IPS-18a (cell line): ENCODE measurements around the gene HAO2.
"Not testable (repeated sequence)": the region's sequence is repeated elsewhere in the genome, so short reads cannot be mapped to it uniquely, and the experiment has no call there.

ENCODE experiments used
- H3K27ac ChIP-seq: one replicate; pipeline ENCODE4 v1.5.1; 2013; ENCODE audit warnings: low read length
- H3K27me3 ChIP-seq: one replicate; pipeline ENCODE4 v1.6.1; 2013; ENCODE audit warnings: mild to moderate bottlenecking, low read length; ENCODE audit not compliant: control insufficient read depth, insufficient read depth
- H3K36me3 ChIP-seq: one replicate; pipeline ENCODE4 v1.6.1; 2013; ENCODE audit warnings: low read depth, low read length; ENCODE audit not compliant: control insufficient read depth
- H3K4me1 ChIP-seq: one replicate; pipeline ENCODE4 v1.6.1; 2013; ENCODE audit warnings: low read depth, low read length; ENCODE audit not compliant: control insufficient read depth
- H3K4me3 ChIP-seq: one replicate; pipeline ENCODE4 v1.5.1; 2013; ENCODE audit warnings: low read length
- H3K9ac ChIP-seq: one replicate; pipeline ENCODE4 v1.6.1; 2013; ENCODE audit warnings: mild to moderate bottlenecking, low read length, moderate library complexity
- H3K9me3 ChIP-seq: one replicate; pipeline ENCODE4 v1.6.1; 2013; ENCODE audit warnings: low read depth, low read length; ENCODE audit not compliant: control insufficient read depth

Gene HAO2

DNA sequence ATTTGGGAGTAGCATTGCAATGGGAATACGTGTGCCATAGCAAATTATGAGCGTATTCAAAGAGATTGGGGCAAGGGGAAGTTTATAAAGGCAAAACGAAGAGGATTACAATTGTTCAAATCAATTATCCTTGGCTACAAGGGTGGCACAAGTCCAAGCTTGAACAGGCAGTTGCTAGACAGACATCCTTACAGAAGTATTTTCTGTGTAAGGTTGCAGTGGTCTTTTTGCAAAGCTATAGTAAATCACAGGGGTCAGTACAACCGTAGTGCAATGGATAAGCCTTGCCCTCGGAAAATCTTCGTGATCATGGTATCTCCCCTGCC is 37.4 kb upstream of the HAO2 start:
- Histone ChIP-seq H3K9me3 (no peaks in the 10 kb centered on the region), H3K9ac (no peak overlapping the region), H3K4me3 (no peak overlapping the region), H3K27ac (no peak overlapping the region), H3K27me3 (no peaks in the 10 kb centered on the region), H3K4me1 (peaks cover 40% of the 10 kb centered on the region), H3K36me3 (no peaks in the 10 kb centered on the region)

DNA sequence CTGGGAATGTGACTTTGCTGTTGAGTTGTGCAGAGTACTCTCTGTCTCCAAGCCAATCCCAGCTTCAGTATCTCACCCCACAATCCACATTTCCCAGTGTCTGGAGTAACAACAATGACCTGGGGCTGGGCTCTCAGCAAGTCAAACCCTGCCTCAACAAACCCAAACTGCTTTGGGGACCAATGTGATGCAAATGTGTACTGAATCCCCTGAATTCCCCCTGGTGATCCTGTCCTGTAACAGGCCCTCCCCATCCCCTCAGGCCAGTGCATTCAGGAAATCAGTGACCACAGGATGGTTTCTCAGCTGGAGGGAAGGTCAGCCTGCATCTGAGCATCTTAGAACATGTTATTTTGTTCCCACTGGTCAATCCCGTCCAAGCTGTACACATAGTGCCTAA is 36.7 kb upstream of the HAO2 start:
- H3K9ac ChIP-seq: no peak overlapping the region
- H3K27ac ChIP-seq: peak overlapping the region; percentile 21
- H3K4me3 ChIP-seq: no peak overlapping the region

GRCh38 chr1:119332622-119333021 is 36.0 kb upstream of the HAO2 start:
- Histone ChIP-seq H3K4me3 (no peak overlapping the region), H3K27me3 (no peaks in the 10 kb centered on the region), H3K9ac (no peak overlapping the region), H3K9me3 (no peaks in the 10 kb centered on the region), H3K4me1 (peaks cover 31% of the 10 kb centered on the region), H3K36me3 (no peaks in the 10 kb centered on the region), H3K27ac (no peak overlapping the region)

More for the DNA sequence above, 36.7 kb upstream of the HAO2 start:
- H3K27me3 ChIP-seq: no peaks in the 10 kb centered on the region
- H3K9me3 ChIP-seq: no peaks in the 10 kb centered on the region
- no peaks in the 10 kb centered on the region for H3K36me3 ChIP-seq
- peaks cover 32% of the 10 kb centered on the region for H3K4me1 ChIP-seq

DNA sequence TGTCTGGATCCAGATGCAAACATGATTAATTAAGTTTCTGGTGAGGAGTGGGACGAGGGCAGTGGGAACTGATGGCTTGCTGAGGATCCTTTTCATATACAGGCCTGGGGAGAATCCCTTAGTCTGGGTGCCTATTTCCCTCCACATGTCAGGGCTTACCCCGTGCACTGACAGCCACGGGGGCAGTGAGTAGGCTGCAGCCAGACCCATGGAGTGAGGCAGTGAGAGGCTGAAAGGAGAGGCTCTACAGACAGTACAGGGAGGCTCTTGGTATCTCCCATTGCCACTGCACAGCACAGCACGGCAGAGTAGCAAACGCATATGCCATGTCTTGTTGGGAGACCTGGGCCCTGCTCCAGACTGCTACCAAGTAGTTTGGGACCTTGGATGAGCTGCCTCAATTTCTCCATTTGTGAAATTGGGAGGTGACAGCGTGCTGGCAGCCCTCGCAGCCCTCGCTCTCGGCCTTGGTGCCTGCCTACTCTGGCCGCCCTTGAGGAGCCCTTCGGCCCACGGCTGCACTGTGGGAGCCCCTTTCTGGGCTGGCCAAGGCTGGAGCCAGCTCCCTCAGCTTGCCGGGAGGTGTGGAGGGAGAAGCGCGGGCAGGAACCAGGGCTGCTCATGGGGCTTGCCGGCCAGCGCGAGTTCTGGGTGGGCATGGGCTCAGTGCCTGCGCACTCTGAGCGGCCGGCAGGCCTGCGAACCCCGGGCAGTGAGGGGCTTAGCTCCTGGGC is 35.3 kb upstream of the HAO2 start:
- H3K27ac ChIP-seq: no peak overlapping the region
- no peaks in the 10 kb centered on the region for H3K27me3 ChIP-seq
- H3K4me1 ChIP-seq: peaks cover 28% of the 10 kb centered on the region
- no peaks in the 10 kb centered on the region for H3K36me3 ChIP-seq
- no peak overlapping the region for H3K9ac ChIP-seq
- H3K9me3 ChIP-seq: no peaks in the 10 kb centered on the region
- no peak overlapping the region for H3K4me3 ChIP-seq

- H3K9ac ChIP-seq, H3K27me3 ChIP-seq, H3K27ac ChIP-seq, H3K4me3 ChIP-seq, H3K36me3 ChIP-seq, H3K9me3 ChIP-seq: not testable (repeated sequence)
- peaks cover 28% of the 10 kb centered on the region for H3K4me1 ChIP-seq
These were observed 34.7 kb upstream of the HAO2 start for GRCh38 chr1:119333897-119334250.

DNA sequence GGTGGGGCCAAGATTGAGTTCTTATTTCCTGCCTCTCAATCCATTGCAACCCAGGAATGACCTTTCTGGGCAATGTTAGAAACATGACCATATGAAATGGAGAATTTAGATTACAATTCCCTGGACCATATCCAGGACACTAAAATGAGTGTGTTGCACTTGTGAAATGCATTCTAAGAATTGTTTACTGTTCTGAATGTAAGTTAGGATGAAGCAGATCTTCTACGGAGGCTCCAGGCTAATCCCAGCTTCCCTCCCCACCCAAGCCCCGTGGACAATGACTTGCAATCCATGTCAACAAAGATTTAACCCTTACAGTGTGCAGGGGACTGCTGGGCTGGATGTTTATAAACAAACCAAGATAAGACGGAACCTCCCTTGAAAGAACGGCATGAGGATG is 31.7 kb upstream of the HAO2 start:
- H3K27ac ChIP-seq: no peak overlapping the region
- H3K9me3 ChIP-seq: no peaks in the 10 kb centered on the region
- H3K4me1 ChIP-seq: peaks cover 34% of the 10 kb centered on the region
- H3K27me3 ChIP-seq: no peaks in the 10 kb centered on the region
- H3K36me3 ChIP-seq: no peaks in the 10 kb centered on the region
- H3K9ac ChIP-seq: no peak overlapping the region
- H3K4me3 ChIP-seq: no peak overlapping the region

DNA sequence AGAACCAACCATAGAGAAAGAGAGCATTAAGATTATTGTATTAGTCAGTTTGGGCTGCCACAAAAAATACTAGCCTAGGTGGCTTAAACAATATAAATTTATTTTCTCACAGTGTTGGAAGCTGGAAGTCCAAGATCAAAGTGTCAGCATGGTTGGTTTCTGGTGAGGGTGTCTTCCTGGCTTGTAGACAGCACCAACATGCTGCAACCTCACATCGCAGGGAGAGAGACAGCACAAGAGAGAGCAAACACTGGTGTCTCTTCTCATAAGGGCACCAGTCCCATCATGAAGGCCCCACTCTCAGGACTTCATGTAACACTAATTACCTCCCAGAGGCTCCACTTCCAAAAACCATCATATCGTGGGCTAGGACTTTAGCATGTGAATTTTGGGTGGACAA is 30.6 kb upstream of the HAO2 start:
- no peaks in the 10 kb centered on the region for H3K9me3 ChIP-seq
- H3K4me3 ChIP-seq: no peak overlapping the region
- peaks cover 34% of the 10 kb centered on the region for H3K4me1 ChIP-seq
- H3K27ac ChIP-seq: no peak overlapping the region
- no peaks in the 10 kb centered on the region for H3K27me3 ChIP-seq
- H3K9ac ChIP-seq: no peak overlapping the region
- H3K36me3 ChIP-seq: no peaks in the 10 kb centered on the region

DNA sequence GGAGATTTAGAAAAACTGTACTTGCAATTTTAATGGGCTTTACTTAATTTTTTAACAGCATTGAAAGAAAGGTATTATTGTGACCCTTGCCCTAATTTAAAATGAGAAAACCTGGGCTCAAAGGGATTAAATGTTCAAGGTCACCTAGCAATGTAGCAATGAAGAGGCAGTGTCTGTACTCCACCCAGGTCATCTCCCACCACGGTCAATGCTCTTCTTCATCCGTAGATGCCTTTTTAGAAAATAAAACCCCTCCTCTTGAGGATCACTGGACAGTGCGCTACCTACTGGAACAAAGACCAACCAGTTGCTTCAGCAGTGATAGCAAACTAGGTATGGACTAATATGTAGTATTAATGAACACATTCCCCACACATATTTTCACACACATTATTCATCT is 29.8 kb upstream of the HAO2 start:
- H3K4me1 ChIP-seq: peaks cover 35% of the 10 kb centered on the region

GRCh38 chr1:119340861-119341261 is 27.7 kb upstream of the HAO2 start:
- Histone ChIP-seq H3K9me3 (peaks cover 14% of the 10 kb centered on the region), H3K27ac (peak overlapping the region; percentile 60), H3K4me3 (no peak overlapping the region), H3K27me3 (no peaks in the 10 kb centered on the region), H3K4me1 (peaks cover 35% of the 10 kb centered on the region), H3K36me3 (no peaks in the 10 kb centered on the region), H3K9ac (no peak overlapping the region)

More for the DNA sequence above, 29.8 kb upstream of the HAO2 start:
- Histone ChIP-seq H3K9me3 (no peaks in the 10 kb centered on the region), H3K4me3 (no peak overlapping the region), H3K9ac (no peak overlapping the region), H3K27ac (no peak overlapping the region), H3K36me3 (no peaks in the 10 kb centered on the region), H3K27me3 (no peaks in the 10 kb centered on the region)

GRCh38 chr1:119341372-119341947 is 27.1 kb upstream of the HAO2 start:
- H3K9ac ChIP-seq: no peak overlapping the region
- H3K4me3 ChIP-seq: no peak overlapping the region
- peaks cover 14% of the 10 kb centered on the region for H3K9me3 ChIP-seq
- H3K36me3 ChIP-seq: no peaks in the 10 kb centered on the region
- H3K4me1 ChIP-seq: peaks cover 35% of the 10 kb centered on the region
- H3K27me3 ChIP-seq: no peaks in the 10 kb centered on the region
- peak overlapping the region; percentile 60 for H3K27ac ChIP-seq

DNA sequence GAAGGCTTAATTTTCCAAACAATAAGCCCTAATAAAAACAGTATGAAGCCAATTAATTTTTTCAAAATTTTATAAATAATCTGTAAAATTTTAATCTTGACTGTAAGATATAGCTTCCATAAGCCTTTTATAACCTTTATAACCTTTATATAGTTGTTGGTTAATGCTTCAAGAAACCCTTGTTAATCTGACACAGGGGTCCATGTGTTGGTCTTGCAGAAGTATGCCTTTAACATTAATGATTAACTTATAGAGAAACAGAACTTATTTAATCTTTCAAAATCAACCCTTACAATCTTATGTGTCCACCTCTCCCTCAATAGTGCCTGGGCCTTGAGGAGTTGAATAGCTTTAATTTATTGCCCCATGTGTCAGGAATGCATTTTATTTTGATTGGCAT is 23.2 kb upstream of the HAO2 start:
- Histone ChIP-seq H3K27me3 (no peaks in the 10 kb centered on the region), H3K27ac (no peak overlapping the region), H3K4me3 (no peak overlapping the region), H3K36me3 (no peaks in the 10 kb centered on the region), H3K9ac (no peak overlapping the region), H3K9me3 (peaks cover 14% of the 10 kb centered on the region), H3K4me1 (peaks cover 47% of the 10 kb centered on the region)

DNA sequence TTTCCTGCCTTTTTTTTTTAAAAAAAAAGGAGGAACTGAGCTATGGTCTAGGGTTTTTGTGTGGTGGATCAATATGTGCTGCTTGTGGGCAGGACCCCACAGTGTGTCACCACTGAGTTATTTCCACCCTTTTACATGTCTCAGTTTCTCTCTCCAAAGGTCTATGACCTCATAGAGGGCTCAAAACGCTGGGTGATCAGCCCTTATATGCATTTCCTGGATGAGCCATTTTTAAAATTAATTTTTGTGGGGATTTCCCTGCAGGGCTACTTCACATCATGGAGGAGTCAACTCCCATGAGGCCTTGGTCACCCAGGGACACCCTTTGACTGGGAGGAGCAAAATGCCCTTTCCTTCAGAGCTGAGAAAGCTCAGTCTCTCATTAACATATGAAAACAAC is 20.7 kb upstream of the HAO2 start:
- Histone ChIP-seq H3K4me1 (peaks cover 23% of the 10 kb centered on the region), H3K9me3 (peaks cover 14% of the 10 kb centered on the region), H3K4me3 (no peak overlapping the region), H3K36me3 (no peaks in the 10 kb centered on the region), H3K27ac (no peak overlapping the region), H3K9ac (no peak overlapping the region), H3K27me3 (no peaks in the 10 kb centered on the region)
